Bronchial epithelial cell (primary cell): ENCODE measurements around the gene MCM3AP. TPM values are rescaled to one million over a fixed set of nuclear protein-coding genes. Genes with fewer than 3 reads are reported as not detected.
"Not testable (repeated sequence)": the region's sequence is repeated elsewhere in the genome, so short reads cannot be mapped to it uniquely, and the experiment has no call there.

Source experiments
- DNase-seq: peaks from one replicate; pipeline ENCODE4 v3.0.0-alpha.2; 2010; ENCODE audit warnings: low read depth
- FAIRE-seq: peaks from 2 replicates; lab custom pipeline; 2011; peaks lifted over from hg19 to GRCh38; lab: Jason Lieb, UNC
- H3K27me3 ChIP-seq: 2 replicates; pipeline ENCODE4 v1.5.1; 2011; ENCODE audit warnings: low read length; ENCODE audit not compliant: control insufficient read depth, insufficient read depth
- H3K36me3 ChIP-seq: 2 replicates; pipeline ENCODE4 v1.5.1; 2011; ENCODE audit warnings: low read length; ENCODE audit not compliant: control insufficient read depth, insufficient read depth
- H3K4me3 ChIP-seq: 2 replicates; pipeline ENCODE4 v1.5.1; 2011; ENCODE audit warnings: mild to moderate bottlenecking, low read depth, low read length, control low read depth
- CTCF ChIP-seq: IDR thresholded peaks from 2 replicates; pipeline ENCODE4 v1.5.1; 2011; ENCODE audit warnings: mild to moderate bottlenecking, moderate library complexity, low read length, control low read depth, inconsistent platforms; ENCODE audit not compliant: insufficient read depth, severe bottlenecking
- total RNA-seq: library from RNA; depleted of rRNA; stranded (reverse); fragments of >200 nt; gene quantifications from 2 replicates; pipeline ENCODE4 v1.2.1, GENCODE V29; 2014

MCM3AP gene
- total RNA-seq, 1 donor from 2014 or later: 70.8 TPM

- H3K27me3 ChIP-seq: no peaks in the 10 kb centered on the region
- TF ChIP-seq CTCF: no peak
- H3K4me3 ChIP-seq: no peak overlapping the region
- no peaks in the 10 kb centered on the region for H3K36me3 ChIP-seq
- DNase-seq (no peak), FAIRE-seq (no peak)
Measured at GRCh38 chr21:46316708-46317324, 31.4 kb upstream of the MCM3AP start.

- Histone ChIP-seq H3K27me3 (no peaks in the 10 kb centered on the region), H3K36me3 (no peaks in the 10 kb centered on the region), H3K4me3 (no peak overlapping the region)
- no peak for TF ChIP-seq CTCF
- no peak for FAIRE-seq
- DNase-seq: no peak
Measured at GRCh38 chr21:46314441-46315020, 29.1 kb upstream of the MCM3AP start.

- H3K36me3 ChIP-seq: no peaks in the 10 kb centered on the region
- FAIRE-seq (no peak), DNase-seq (no peak)
- no peak for TF ChIP-seq CTCF
- no peaks in the 10 kb centered on the region for H3K27me3 ChIP-seq
- no peak overlapping the region for H3K4me3 ChIP-seq
Measured at GRCh38 chr21:46312949-46313348, 27.5 kb upstream of the MCM3AP start.

- DNase-seq (no peak), FAIRE-seq (no peak)
- TF ChIP-seq CTCF: no peak
- Histone ChIP-seq H3K27me3 (no peaks in the 10 kb centered on the region), H3K4me3 (no peak overlapping the region), H3K36me3 (no peaks in the 10 kb centered on the region)
Measured at GRCh38 chr21:46311568-46311967, 26.2 kb upstream of the MCM3AP start.

- not testable (repeated sequence) for H3K27me3 ChIP-seq, H3K36me3 ChIP-seq, DNase-seq, FAIRE-seq, H3K4me3 ChIP-seq
Measured at GRCh38 chr21:46310260-46310659, 24.8 kb upstream of the MCM3AP start.

- FAIRE-seq (no peak), DNase-seq (no peak)
- Histone ChIP-seq H3K4me3 (no peak overlapping the region), H3K36me3 (no peaks in the 10 kb centered on the region), H3K27me3 (no peaks in the 10 kb centered on the region)
- no peak for TF ChIP-seq CTCF
Measured at GRCh38 chr21:46308431-46308830, 23.0 kb upstream of the MCM3AP start.
